DND-41 (cell line): Measurements from ENCODE around the gene GRM7.

Source experiments
- ATAC-seq: fragments of 200-7000 bp; cut with Tn5 transposase; 3 replicates; pipeline ENCODE4 v1.9.1; 2021; ENCODE audit warnings: low read depth; ENCODE audit not compliant: insufficient read depth
- DNase-seq: peaks from one replicate; pipeline ENCODE4 v3.0.0-alpha.2; 2020
- H2AFZ ChIP-seq: 2 replicates; pipeline ENCODE4 v1.6.0; 2012; ENCODE audit warnings: low read depth, low read length
- H3K27ac ChIP-seq: 2 replicates; pipeline ENCODE4 v1.5.1; 2012; ENCODE audit warnings: low read length, inconsistent platforms
- H3K27me3 ChIP-seq: fragments of 200-600 bp; sonication (generic); 2 replicates; pipeline ENCODE4 v1.6.0; 2012; ENCODE audit warnings: low read length, mild to moderate bottlenecking, inconsistent platforms; ENCODE audit not compliant: insufficient read depth, poor library complexity
- H3K36me3 ChIP-seq: 2 replicates; pipeline ENCODE4 v1.5.1; 2012; ENCODE audit warnings: low read length, inconsistent platforms; ENCODE audit not compliant: insufficient read depth
- H3K4me1 ChIP-seq: 2 replicates; pipeline ENCODE4 v1.5.1; 2012; ENCODE audit warnings: mild to moderate bottlenecking, low read length; ENCODE audit not compliant: insufficient read depth
- H3K4me2 ChIP-seq: 2 replicates; pipeline ENCODE4 v1.6.0; 2012; ENCODE audit warnings: mild to moderate bottlenecking, moderate library complexity, low read length, inconsistent platforms; ENCODE audit not compliant: insufficient read depth
- H3K4me3 ChIP-seq, 2 experiments: fragments of 200-600 bp in 1 of 2; shearing (Covaris generic) in 1 of 2; 2 replicates each; pipeline ENCODE4 v1.5.1; 2012 to 2016; ENCODE audit warnings: inconsistent platforms in 2 of 2, low read length in 2 of 2, mild to moderate bottlenecking in 2 of 2, low read depth in 1 of 2, moderate library complexity in 1 of 2
- H3K79me2 ChIP-seq: 2 replicates; pipeline ENCODE4 v1.6.0; 2012; ENCODE audit warnings: low read length, inconsistent platforms; ENCODE audit not compliant: insufficient read depth
- H3K9ac ChIP-seq: 2 replicates; pipeline ENCODE4 v1.6.0; 2012; ENCODE audit warnings: low read depth, mild to moderate bottlenecking, inconsistent platforms, low read length, moderate library complexity
- H3K9me3 ChIP-seq: 2 replicates; pipeline ENCODE4 v1.5.1; 2012; ENCODE audit warnings: low read length, moderate library complexity, mild to moderate bottlenecking, inconsistent platforms; ENCODE audit not compliant: insufficient read depth, severe bottlenecking
- H4K20me1 ChIP-seq: 2 replicates; pipeline ENCODE4 v1.6.0; 2012; ENCODE audit warnings: low read length; ENCODE audit not compliant: insufficient read depth
- CTCF ChIP-seq: IDR thresholded peaks from 2 replicates; pipeline ENCODE4 v1.5.1; 2012; ENCODE audit warnings: borderline replicate concordance, low read length, moderate library complexity, mild to moderate bottlenecking; ENCODE audit not compliant: poor library complexity, severe bottlenecking; ENCODE audit errors: extremely low read depth
- EZH2 ChIP-seq: IDR thresholded peaks from 3 replicates; pipeline ENCODE4 v1.6.1; 2012; ENCODE audit warnings: borderline replicate concordance, low read depth, mild to moderate bottlenecking, moderate library complexity, low read length, inconsistent platforms; ENCODE audit not compliant: severe bottlenecking

Gene GRM7

GRCh38 chr3:7695049-7695448, 834.1 kb downstream of the GRM7 start:
- TF ChIP-seq CTCF (no peak), EZH2 (no peak)
- Histone ChIP-seq H3K27ac (no peak overlapping the region), H3K36me3 (no peaks in the 10 kb centered on the region), H3K4me1 (no peaks in the 10 kb centered on the region), H2AFZ (no peak overlapping the region), H3K4me3 (no peak overlapping the region), H3K9me3 (no peaks in the 10 kb centered on the region), H3K9ac (no peak overlapping the region), H4K20me1 (no peaks in the 10 kb centered on the region), H3K27me3 (no peaks in the 10 kb centered on the region), H3K4me2 (no peak overlapping the region), H3K79me2 (no peaks in the 10 kb centered on the region)
- ATAC-seq (no peak), DNase-seq (no peak)

- H3K36me3 ChIP-seq: no peaks in the 10 kb centered on the region
- no peak overlapping the region for H2AFZ ChIP-seq
- H3K27ac ChIP-seq: no peak overlapping the region
- H3K9ac ChIP-seq: no peak overlapping the region
- no peaks in the 10 kb centered on the region for H3K79me2 ChIP-seq
- H3K4me1 ChIP-seq: no peaks in the 10 kb centered on the region
- H3K27me3 ChIP-seq: no peaks in the 10 kb centered on the region
- ATAC-seq (no peak), DNase-seq (no peak)
- H3K9me3 ChIP-seq: no peaks in the 10 kb centered on the region
- no peak overlapping the region for H3K4me2 ChIP-seq
- no peaks in the 10 kb centered on the region for H4K20me1 ChIP-seq
- no peak for TF ChIP-seq EZH2
- no peak for TF ChIP-seq CTCF
- H3K4me3 ChIP-seq: no peak overlapping the region
These were observed 835.4 kb downstream of the GRM7 start for GRCh38 chr3:7696320-7696719.

- H2AFZ ChIP-seq: no peak overlapping the region
- no peak overlapping the region for H3K27ac ChIP-seq
- H3K9ac ChIP-seq: no peak overlapping the region
- no peaks in the 10 kb centered on the region for H3K27me3 ChIP-seq
- H3K4me3 ChIP-seq: no peak overlapping the region
- H3K9me3 ChIP-seq: no peaks in the 10 kb centered on the region
- no peak for ATAC-seq
- no peak overlapping the region for H3K4me2 ChIP-seq
- no peak for DNase-seq
- TF ChIP-seq EZH2: no peak
- TF ChIP-seq CTCF: no peak
- H3K79me2 ChIP-seq: no peaks in the 10 kb centered on the region
- no peaks in the 10 kb centered on the region for H3K36me3 ChIP-seq
- H3K4me1 ChIP-seq: no peaks in the 10 kb centered on the region
- H4K20me1 ChIP-seq: no peaks in the 10 kb centered on the region
These were observed 836.6 kb downstream of the GRM7 start for GRCh38 chr3:7697548-7697947.

GRCh38 chr3:7700539-7700938, 839.6 kb downstream of the GRM7 start:
- Histone ChIP-seq H3K27ac (no peak overlapping the region), H2AFZ (no peak overlapping the region), H3K79me2 (no peaks in the 10 kb centered on the region), H3K9me3 (no peaks in the 10 kb centered on the region), H3K36me3 (no peaks in the 10 kb centered on the region), H3K27me3 (no peaks in the 10 kb centered on the region), H4K20me1 (no peaks in the 10 kb centered on the region), H3K4me2 (no peak overlapping the region), H3K4me1 (no peaks in the 10 kb centered on the region), H3K4me3 (no peak overlapping the region), H3K9ac (no peak overlapping the region)
- TF ChIP-seq EZH2 (no peak), CTCF (no peak)
- no peak for DNase-seq
- no peak for ATAC-seq
